Activated naive CD8-positive, alpha-beta T cell treated with anti-CD3 and anti-CD28 coated beads, Interleukin-2, amount 50 U/mL, for 16 hours (primary cell): ENCODE data around the gene COL4A1.

ENCODE experiments used
- DNase-seq: peaks from one replicate; pipeline ENCODE4 v3.0.0-alpha.2; 2020; ENCODE audit warnings: low read depth, low spot score

COL4A1 gene

DNA sequence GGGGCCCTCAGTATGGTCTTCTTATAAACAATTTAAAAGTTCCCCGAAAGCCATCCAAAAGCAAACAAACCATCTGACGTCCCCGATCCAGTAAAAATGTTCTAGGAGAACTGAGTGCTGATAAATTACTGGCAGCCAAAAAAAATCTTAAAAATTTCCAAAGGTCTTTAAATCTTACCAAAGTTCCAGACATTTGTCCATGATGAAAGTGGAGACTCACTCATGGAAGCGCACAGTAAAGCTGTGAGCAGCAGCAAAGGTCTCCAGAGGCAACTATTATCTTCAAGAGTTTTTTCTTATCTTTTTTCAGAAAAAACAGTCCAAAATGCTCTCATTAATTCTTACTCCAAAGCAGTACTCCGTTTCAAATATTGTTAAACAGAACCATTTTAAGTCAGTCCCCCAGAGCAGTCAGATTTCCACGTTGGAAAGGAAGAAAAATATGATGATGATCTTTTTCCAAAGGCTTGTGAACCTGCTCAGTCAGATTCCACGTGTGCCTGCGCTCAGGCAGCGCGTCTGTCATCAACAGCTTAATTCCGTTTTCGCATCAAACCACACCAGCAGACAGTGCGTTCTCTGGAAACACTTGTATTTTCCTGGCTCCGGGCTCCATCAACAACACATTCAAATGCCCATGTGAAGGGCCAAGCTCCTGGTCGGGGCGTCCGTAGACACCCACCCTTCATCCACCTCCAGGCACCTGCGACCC is 85.4 kb downstream of the COL4A1 start:
- DNase-seq, result no peak

DNA sequence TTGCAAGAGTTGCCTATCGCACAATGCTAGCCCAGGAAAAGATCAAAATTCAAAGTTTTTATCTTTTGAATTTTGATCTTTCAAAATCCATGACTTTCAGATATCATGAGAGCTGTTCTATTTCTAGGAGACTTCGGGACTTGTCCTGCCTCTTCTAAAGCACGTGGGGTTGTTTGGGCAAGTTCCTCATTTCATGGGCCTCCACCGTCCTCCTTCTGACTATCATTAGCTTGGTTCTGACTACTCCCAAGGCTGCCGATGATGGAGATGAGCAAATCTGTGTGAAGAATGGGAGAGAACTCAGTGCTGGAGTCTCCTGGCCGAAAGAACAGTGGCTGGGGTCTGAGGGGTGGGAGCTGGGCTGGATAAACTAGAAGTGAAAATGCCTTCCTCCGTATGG is 86.5 kb downstream of the COL4A1 start:
- no peak for DNase-seq

DNA sequence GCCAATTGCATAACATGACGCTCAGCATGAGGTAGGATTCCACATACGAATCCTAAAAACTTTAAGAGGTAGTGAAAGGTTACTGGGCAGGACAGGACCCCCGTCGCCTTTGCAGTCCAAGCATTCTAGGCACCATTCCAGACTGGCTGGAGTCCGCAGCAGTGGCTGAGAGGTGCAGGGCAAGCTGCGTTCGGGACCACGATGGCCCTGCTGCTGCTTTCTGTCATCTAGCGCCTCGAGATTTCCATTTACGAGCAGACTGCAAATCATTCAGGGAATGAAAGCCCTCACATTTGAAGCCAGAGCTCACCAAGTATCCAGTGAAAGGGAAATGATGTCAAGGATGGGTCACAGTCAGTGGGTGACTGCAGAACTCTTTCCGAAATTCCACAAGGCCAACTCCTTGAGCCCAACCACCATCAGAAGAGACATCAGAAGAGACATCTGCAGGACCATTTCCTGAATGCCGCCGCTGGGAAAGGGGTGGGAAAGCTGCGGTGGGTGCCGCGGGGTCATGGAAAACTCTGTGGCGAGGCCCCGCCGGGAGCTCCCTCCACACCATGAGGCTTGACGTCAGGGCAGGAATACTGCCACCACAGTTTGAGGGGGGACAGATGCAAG is 88.3 kb downstream of the COL4A1 start:
- DNase-seq, result no peak

DNA sequence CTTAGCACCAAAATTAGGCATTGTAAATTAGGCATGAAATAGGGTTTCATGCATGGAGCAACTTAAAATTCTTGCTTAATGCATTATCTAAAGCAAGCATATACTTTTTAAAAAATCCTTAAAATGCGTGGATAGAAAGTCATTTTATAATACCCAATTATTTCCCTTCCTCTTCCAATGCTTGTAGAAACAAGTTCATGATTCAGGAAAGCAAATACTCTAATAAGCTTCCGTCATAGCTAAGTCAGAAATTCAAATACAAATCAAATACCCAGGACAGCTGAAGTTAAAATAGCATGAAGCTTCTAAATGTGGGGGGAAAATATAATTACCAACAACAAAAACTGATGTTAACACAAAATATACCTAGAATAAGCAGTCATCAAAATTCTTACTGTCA is 89.1 kb downstream of the COL4A1 start:
- no peak for DNase-seq

DNA sequence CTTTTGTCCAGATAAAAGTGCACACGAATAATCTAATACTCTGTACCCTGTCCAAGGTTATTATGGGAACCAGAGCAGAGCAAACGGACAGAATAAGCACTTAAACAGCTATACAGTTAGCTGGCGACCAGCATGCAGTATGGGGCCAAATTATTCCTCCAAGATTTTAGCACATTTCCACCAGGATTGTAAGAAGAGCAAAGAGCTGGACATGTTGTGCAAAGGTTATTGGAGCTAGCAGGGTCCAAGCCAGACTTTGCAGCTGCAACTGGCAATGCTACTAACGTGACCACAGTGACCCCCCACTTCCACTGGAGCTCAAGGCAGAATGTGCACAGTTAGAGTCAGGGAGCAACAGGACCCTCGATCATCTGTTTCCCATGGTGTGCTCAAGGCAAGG is 89.9 kb downstream of the COL4A1 start:
- no peak for DNase-seq

DNA sequence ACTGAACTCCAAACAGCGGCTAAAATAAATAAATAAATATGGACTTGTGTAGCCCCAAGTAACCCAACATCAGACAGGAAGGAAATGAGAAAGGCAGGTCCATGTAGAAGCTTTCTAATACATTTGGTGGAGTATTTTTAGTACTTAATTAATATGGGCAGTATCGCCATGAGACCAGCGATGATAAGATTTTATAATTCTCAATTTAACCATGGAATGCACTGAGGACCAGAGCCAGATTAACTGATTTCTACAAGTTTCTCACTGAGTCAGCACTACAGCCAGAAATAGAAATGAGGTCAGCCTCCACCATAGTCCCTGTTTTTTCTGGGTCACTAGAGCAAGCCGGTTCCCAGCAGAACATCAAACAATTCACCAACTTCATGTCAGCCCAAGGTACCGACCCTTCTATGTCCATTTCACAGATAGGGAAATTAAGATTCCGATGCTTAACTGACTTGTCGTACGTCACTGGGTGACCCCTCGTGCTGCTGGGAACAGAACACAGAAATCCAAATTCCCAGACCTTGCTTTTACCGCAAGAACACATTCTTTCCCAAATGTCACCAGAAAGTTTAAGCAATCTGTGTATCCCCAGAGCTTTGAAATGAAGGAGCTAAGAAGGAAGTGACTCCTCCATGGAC is 90.4 kb downstream of the COL4A1 start:
- no peak for DNase-seq

DNA sequence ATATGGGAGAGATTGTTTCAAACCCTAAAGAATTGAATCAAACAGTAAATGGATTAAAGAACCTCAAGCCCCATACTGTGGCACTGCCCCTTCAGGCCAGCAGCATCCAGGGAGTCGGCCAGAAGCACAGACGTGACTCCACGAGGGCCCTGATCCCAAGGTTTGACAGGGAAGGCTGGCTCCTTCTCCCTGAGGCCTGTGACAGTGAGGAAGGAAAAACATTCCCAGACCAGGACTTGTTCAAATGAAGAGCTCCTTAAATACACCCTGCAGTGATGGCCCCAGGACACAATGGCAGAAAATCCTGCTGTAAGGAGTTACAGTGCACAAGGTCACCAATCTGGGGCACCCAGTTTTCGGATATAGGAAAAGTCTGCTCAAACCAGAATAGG is 91.0 kb downstream of the COL4A1 start:
- DNase-seq, result no peak

DNA sequence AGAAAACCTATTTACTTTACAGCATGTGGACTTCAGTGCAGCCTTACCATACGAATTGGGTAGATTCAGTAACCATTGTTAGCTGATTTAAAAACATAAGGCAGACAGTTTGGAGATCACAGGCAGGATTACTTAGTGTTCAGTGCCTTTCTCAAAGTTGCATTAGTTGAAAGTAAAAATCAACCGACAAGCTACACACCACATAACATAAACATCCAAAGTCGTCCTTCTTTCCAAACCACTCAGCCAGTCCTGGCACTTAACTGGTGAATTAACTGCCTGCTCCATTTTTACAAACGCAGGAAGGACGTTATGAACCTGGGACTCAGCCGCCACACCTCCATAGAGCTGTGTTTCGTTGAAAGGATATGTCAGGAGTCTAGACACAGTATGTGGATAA is 91.4 kb downstream of the COL4A1 start:
- no peak for DNase-seq

DNA sequence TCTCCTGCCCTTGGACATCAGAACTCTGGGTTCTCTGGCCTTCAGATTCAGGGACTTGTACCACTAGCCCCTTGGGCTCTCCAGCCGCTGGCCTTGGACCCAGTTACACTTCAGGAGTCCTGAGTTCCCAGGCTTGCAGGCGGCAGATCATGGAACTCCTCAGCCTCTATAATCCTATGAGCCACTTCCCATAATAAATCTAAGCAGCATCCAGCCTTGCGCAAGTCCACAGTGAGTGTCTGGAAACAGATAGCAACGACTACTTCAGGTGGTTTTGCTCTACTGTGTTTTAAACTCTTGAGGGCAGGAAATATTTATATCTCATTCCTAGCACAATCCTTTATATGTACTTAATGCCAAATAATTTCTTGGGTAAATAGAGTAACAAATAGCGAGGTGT is 92.3 kb downstream of the COL4A1 start:
- no peak for DNase-seq

DNA sequence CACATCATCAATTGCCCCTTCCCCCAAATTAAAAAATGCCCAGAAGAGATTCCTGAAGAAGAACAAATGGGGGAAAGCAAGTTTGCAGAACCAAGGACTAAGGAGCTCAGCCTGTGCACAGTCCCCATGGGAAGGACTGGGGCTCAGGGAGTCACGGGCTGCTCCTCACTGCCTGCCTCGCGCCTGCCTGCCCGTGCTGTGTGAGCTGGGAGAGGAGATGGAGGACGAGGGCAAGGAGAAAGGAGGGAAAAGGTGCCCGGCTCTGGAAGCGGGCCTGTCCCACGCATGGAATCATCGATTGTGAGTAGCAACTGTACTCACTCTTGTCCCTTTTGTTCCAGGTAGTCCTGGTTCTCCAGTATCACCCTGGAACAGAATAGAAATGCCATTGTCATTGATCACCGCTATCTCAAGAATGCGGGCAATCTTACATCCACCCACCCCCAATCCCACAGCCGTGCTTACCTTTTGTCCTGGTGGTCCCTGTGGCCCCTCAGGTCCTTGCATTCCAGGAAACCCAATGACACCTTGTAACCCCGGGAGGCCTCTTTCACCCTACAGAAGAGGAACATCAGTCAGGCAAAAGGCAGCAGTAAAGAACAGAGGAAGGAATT is 93.4 kb downstream of the COL4A1 start:
- DNase-seq, result no peak

DNA sequence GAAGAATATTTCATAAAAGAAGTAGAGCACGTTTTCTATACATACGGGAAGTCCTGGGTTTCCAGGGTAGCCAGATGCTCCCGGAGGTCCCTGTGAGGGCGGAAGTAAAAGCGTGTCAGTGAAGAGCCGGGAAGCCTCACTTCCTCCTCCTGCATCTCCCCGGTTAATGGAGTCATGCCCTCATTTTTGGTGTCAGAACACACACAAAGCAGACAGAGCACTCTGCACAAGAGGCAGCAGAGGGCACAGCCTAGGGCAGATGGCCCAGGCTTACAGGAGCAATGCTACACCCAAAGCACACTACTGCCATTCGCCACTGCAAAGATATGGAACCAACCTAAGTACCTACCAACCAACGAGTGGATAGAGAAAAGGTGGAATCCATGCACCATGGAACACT is 94.4 kb downstream of the COL4A1 start:
- no peak for DNase-seq

DNA sequence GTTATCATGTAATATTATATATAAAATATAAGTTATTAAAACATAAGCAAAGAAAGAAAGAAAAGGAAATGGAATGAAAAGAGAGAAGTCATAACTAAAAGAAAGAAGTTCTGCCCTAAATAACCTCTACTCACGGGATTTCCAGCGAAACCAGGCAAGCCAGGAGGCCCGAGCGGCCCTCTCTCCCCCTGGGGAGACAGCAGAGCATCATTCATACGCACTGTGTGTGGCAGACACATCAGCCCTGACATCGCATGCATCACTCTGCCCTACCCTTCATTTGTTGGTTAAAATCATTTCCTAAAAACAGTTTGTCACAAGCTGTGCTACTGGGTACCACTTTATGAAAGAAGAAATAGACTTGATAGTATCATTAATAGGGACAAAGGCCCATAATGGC is 95.2 kb downstream of the COL4A1 start:
- no peak for DNase-seq

DNA sequence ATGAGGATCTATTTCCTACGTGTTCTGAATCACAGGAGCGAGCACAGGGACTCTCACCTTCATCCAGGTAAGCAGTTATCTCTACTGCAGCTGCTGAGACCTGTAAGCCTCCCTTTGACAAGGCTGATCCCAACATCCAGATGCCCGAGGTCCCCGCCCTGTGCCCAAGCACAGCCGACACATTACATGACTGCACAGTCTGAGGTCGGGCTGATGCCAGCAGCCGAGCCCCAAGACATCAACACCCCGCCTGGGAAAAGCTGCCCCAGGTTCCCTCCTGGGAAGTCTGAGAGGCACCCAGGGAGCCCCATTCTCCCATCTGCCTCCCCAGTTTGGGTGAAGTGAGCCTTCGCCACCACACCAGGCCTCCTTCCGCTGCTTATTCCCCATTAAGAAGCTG is 95.9 kb downstream of the COL4A1 start:
- no peak for DNase-seq

DNA sequence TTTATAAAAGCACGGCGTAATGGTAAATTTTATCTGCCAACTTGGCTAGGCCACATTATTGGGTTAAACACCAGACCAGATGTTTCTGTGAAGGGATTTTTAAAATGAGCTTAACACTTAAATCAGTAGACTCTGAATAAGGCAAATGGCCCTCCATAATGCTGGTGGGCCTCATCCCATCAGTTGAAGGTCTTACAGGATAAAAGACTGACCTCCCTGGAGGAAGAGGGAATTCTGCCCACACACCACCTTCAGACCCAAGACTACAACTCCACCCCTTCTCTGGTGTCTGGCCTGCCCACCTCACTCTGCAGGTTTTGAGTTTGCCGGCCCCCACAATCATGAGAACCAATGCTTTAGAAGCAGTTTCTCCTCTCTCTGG is 96.4 kb downstream of the COL4A1 start:
- DNase-seq, result no peak

DNA sequence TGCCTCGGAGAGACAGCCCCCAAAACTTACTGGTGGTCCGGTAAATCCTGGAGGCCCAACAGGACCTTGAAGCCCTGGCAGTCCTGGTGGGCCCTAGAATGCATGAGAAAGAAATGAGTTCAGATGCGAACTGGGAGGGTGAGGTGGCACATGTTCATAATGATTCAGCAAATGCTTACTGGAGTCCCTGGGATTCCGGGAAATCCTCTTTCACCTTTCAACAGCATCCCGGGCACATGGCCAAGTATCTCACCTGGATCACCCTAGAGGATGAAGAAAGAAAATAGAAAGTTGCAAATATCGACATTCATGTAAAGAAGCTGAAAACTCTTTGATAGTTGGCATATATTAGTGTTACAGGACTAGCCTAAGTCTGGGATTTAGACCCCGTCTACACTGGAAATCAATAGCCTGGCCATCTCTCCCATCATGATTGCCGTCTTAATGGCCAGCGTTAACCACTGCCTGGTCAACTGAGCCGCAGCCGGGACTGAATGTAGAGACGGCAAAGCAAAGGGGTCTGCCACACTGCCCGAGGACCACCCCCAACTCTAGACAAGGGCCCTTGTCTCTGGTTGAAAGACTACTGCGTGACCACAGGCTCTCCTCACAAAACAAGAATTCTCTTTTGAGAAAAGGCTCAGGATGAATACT is 96.9 kb downstream of the COL4A1 start:
- no peak for DNase-seq

DNA sequence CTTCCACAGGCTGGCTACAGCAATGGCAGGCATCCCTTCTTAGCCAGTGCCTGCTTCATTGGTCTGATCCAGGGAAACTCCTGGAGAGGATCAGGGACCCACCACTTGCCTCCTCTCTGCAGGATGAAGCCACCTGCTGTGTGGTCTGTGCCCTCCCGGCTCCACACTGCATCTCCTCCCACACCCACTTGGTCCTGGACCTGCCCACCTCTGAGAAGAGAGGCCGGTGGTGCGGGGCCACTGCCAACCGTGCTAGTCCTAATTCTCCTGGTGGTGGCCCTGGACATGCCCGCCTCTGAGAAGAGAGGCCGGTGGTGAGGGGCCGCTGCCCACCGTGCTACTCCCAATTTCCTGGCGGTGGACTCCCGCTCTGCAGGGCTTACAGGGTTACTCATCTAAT is 98.8 kb downstream of the COL4A1 start:
- DNase-seq, result no peak

DNA sequence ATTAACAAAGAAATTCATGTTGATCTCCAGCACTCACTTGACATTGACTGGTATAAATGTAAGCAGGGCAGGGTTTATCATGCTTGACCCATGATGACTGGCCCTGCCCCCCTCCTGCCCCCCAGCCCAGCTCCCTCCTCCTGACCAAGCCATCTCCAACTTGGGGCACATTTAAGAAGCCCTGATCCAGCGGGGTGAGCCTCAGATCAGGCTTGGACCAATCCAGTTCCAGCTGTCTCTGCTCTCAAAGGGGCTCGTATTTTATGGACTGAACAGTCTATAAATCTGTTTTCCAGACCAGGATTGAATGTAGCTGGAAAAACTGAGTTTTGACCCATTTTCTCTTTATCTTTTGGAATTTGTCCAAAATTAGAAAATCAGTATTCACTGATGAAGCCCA is 100.0 kb downstream of the COL4A1 start:
- no peak for DNase-seq

DNA sequence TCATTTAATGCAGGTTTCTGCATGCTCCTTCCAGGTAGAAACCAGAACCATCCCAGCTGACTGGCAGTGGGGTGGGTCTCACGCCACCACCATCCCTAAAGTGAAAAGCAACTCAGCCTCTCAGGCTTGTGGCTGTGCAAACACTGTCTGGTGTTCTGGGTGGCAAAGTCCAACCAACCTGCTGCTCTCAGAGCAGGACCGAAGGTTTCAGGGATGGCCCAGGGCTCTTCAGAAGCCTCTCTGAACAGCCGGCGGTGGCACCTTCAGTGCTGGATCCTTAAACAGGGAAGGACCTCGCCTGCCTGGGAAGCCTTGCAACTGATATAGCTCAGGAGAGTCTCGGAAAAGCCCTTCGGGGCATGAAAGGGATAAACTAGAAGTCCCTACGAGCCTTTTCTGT is 100.8 kb downstream of the COL4A1 start:
- no peak for DNase-seq

DNA sequence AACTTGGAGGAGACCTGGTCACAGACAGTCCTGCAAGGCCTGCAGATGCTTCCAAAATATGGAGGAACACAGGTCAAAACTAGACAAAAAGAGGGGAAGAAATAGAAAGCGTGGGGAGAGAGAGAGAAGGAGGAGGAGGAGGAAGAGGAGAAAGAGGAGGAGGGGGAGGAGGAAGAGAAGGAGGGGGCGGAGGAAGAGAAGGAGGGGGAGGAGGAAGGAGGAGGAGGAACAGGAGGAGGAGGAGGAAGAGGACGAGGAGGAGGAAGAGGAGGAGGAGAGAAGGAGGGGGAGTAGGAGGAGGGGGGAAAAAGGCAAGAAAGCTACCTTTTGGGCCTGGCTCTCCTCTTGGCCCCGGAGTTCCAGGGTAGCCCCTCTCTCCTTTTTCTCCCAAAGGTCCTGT is 105.8 kb downstream of the COL4A1 start:
- no peak for DNase-seq

DNA sequence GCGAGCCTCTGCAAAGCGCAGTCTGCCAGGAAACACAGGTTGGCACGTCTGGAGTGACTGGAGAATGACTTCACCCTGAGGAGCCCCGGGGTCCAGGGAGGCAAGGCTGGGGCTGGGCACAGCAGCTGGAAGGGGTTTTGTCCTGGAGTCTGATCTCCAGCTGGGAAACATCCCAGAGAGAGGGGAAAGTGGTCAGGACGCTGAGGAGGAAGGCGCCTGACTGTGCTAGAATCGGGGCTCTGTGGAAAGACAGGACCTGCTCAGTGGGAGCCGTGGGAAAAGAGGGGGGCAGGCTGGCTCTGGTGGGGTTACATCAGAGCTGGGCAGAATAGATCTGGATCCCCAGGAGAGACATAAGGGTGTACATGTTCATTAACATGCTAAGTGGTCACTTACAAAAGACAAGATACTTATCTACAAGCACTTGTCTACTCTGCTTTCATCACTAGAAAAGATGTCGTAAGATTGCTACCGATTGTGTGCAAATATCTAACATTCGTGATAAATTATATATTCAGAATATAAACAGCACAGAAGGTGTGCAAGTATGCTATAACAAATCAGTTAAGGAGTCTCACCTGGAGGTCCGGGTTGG is 106.6 kb downstream of the COL4A1 start:
- DNase-seq, result no peak

DNA sequence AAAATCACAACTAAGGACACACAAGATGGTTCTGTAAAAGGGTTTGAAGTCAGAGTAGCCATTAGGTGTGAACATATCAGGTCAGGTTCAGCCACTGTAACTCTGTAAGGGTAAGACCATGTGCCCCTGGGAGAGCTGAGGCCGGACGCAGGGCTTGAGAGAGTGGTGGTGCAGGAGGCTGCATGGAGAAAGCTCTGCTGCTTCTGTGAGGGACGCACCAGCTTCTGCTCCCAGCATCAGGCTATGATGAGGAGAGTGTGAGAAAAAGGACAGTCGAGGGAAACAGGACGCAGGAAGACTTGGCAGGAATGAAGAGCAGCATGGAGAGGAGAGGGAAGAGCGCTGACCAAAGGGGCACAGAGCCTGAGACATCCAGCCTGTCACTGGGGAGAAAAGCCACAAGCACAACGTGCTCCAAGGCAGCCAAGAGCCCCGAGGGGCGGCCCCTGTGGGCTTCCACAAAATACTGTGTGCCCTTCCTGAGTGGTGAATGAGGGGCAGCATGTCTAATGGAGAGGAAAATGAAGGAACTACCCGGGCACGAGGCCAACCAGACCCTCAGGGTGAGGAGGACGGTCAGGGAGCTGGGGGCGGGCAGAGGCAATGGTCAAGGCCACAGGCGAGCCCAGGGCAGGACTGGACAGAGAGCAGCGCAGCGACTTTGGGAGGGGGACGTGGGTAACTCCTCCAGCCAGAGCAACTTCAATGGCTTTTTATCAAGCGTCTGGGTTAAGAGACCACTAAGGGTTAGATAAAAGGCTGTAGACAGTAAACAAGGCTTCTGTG is 107.7 kb downstream of the COL4A1 start:
- DNase-seq, result no peak
